ENCODE data around the gene SIM2. TPM values are rescaled to one million over a fixed set of nuclear protein-coding genes. Genes with fewer than 3 reads are reported as not detected.

The SIM2 gene
- total and polyA plus RNA-seq, 9 donors = 0.01 to 0.23 (median 0.11) TPM; not detected in 4

- no peaks in the 10 kb centered on the region for H3K27me3 ChIP-seq
- H3K9me3 ChIP-seq = peaks cover 0 to 12% of the 10 kb centered on the region in 2 donors
- no peaks in the 10 kb centered on the region for H3K36me3 ChIP-seq
- no peak overlapping the region for H3K27ac ChIP-seq
- no peaks in the 10 kb centered on the region for H3K4me1 ChIP-seq (ENCODE audit: insufficient read depth)
- TF ChIP-seq EP300 (IDR thresholded peaks at IDR 0.05) (no peak), CTCF (IDR thresholded peaks at IDR 0.05) (no peak), POLR2A (IDR thresholded peaks at IDR 0.05) (no peak)
- H3K4me3 ChIP-seq = no peak overlapping the region
- 89 to 92% (median 90%) methylated on average over 2 of the region's 2 CpGs for WGBS, 3 donors
- no peak for DNase-seq
- intact Hi-C loops (cut with DNase I) = no loop called here
Measured at GRCh38 chr21:36681117-36681631, 17.7 kb upstream of the SIM2 start.

DNA sequence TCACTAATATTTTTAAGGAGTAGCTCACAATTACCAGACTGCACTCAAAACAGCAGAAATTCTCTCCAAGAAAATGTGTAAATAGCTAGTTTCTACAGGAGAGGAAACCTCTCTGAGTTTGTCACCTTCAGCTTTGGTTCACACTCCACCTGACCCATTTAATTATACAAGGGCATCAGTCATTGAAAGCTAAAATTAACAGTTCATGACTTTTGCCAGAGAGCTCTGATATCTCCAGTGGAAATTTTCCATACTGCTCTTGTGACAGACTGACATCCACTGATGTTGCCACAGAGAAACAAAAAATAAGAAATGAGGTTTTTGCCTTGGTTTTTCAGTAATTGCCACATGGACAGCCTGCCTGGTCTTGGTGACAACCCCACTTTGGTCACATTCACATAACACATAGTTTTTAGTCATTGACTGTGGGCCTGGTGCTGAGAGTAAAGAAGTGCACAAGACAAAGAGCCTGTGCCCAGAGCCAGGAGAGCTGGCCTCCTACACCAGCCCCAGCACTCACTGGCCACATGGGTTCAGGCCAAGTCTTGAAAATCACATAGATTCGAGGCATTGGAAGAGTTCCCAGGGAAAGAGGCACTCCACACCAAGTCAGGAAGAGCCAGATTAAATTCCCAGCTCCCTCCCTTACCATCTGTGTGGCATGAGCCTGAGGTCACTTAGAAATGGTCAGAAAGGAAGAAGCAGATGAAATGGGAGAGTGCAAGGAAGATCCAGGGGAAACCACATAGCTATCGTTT is 13.8 kb upstream of the SIM2 start:
- WGBS, 3 donors = 28 to 41% (median 38%) methylated on average over 2 of the region's 2 CpGs
- Histone ChIP-seq H3K9me3 (peaks cover 0 to 9% of the 10 kb centered on the region in 2 donors), H3K4me1 (ENCODE audit: insufficient read depth) (no peaks in the 10 kb centered on the region), H3K36me3 (no peaks in the 10 kb centered on the region), H3K4me3 (no peak overlapping the region), H3K27ac (no peak overlapping the region), H3K27me3 (no peaks in the 10 kb centered on the region)
- intact Hi-C loops (cut with DNase I) = no loop called here
- TF ChIP-seq CTCF (IDR thresholded peaks at IDR 0.05) (no peak), POLR2A (IDR thresholded peaks at IDR 0.05) (no peak), EP300 (IDR thresholded peaks at IDR 0.05) (no peak)
- no peak for DNase-seq

GRCh38 chr21:36686955-36687354 is 12.0 kb upstream of the SIM2 start:
- Histone ChIP-seq H3K4me1 (ENCODE audit: insufficient read depth) (no peaks in the 10 kb centered on the region), H3K27me3 (no peaks in the 10 kb centered on the region), H3K27ac (no peak overlapping the region), H3K4me3 (no peak overlapping the region), H3K36me3 (no peaks in the 10 kb centered on the region), H3K9me3 (peaks cover 0 to 5% of the 10 kb centered on the region in 2 donors)
- DNase-seq = no peak
- TF ChIP-seq CTCF (IDR thresholded peaks at IDR 0.05) = no peak
- no peak for TF ChIP-seq POLR2A (IDR thresholded peaks at IDR 0.05)
- no peak for TF ChIP-seq EP300 (IDR thresholded peaks at IDR 0.05)
- WGBS, 3 donors = 84 to 86% (median 85%) methylated on average over 6 of the region's 6 CpGs
- intact Hi-C loops (cut with DNase I) = no loop called here

- 72 to 74% (median 72%) methylated on average over 6 of the region's 6 CpGs for WGBS, 3 donors
- H3K27ac ChIP-seq = no peak overlapping the region
- DNase-seq = no peak
- peaks cover 0 to 3% of the 10 kb centered on the region in 2 donors for H3K9me3 ChIP-seq
- no peaks in the 10 kb centered on the region for H3K4me1 ChIP-seq (ENCODE audit: insufficient read depth)
- intact Hi-C loops (cut with DNase I) = no loop called here
- H3K4me3 ChIP-seq = no peak overlapping the region
- TF ChIP-seq POLR2A (IDR thresholded peaks at IDR 0.05) (no peak), EP300 (IDR thresholded peaks at IDR 0.05) (no peak), CTCF (IDR thresholded peaks at IDR 0.05) (no peak)
- no peaks in the 10 kb centered on the region for H3K27me3 ChIP-seq
- no peaks in the 10 kb centered on the region for H3K36me3 ChIP-seq
Measured at GRCh38 chr21:36688324-36688723, 10.6 kb upstream of the SIM2 start.
